ENCODE results near the gene POM121L12.

Gene POM121L12

DNA sequence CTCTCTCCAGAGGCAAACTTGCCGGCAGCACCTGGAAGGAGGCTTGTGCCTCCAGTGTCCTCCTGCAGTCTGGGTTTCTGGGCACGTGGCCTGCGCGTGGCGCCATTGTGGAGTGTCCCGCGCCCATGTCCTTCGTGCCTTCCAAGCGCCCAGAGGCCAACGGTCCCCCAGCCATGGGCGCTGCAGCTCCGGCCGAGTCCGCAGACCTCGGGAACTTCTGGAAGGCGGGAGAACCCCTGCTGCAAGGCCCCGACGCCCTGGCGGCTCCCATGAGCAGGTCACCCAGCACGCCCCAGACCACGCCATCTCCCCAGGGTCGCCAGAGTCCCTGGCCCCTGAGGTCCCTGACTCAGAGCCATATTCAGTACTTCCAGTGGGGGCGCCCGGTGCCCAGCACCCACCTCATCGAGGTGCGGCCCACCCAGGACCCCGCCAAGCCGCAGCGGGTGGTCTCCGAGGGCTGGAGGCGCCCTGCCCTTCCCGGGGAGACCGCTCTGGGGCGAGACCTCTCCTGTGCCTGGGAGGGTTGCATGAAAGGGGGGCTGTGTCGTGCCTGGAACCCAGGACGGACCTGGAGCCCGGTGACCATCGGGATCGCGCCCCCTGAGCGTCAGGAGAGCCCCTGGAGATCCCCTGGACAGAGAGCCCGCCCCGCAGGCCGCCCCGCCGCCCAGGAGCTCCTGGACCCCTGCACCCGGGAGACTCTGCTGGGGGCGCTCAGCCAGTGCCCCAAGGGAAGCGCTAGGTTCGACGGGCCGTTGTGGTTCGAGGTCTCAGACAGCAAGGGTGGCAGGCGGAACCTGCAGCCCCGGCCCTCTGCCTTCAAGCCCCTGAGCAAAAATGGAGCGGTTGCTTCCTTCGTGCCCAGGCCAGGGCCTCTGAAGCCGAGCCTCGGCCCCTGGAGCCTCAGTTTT is at the start of gene POM121L12:
Gene POM121L12, plus strand, starts transcription at position 135 of the 914 bp plus-strand sequence. Its CDS starts 39 bp downstream, at position 174.
- Mint-ChIP-seq H3K4me3 (no peak within 1 kb of the TSS), H3K36me3 (ENCODE audit: low read depth) (no peaks in the 10 kb centered on the region), H3K4me1 (ENCODE audit: low read depth) (no peaks in the 10 kb centered on the region), H3K9me3 (peaks cover 22% of the 10 kb centered on the region), H3K27me3 (no peaks in the 10 kb centered on the region), H3K27ac (no peak within 1 kb of the TSS)

DNA sequence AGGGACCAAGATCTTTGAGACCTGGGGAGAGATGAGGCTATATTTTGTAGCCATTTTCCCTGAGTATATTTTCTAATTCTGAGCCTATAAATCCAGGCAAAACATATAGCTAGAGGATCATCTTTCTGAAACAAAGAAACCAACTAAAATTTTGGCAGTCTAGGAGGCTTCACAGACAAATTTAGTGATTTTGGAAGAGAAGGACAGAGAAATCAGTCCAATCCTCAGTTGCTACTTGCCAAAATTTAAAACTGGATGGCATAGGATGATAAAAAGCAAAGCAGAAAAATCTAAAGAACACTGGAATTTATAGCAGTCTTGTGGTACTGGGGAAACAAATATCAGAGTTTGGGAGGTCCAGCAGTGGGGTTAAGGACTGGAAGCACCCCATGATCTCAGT is 43.4 kb upstream of the POM121L12 start:
- Mint-ChIP-seq H3K36me3 (ENCODE audit: low read depth) (no peaks in the 10 kb centered on the region), H3K4me3 (no peak overlapping the region), H3K27ac (no peak overlapping the region), H3K9me3 (peaks cover 35% of the 10 kb centered on the region), H3K27me3 (no peaks in the 10 kb centered on the region), H3K4me1 (ENCODE audit: low read depth) (no peaks in the 10 kb centered on the region)

DNA sequence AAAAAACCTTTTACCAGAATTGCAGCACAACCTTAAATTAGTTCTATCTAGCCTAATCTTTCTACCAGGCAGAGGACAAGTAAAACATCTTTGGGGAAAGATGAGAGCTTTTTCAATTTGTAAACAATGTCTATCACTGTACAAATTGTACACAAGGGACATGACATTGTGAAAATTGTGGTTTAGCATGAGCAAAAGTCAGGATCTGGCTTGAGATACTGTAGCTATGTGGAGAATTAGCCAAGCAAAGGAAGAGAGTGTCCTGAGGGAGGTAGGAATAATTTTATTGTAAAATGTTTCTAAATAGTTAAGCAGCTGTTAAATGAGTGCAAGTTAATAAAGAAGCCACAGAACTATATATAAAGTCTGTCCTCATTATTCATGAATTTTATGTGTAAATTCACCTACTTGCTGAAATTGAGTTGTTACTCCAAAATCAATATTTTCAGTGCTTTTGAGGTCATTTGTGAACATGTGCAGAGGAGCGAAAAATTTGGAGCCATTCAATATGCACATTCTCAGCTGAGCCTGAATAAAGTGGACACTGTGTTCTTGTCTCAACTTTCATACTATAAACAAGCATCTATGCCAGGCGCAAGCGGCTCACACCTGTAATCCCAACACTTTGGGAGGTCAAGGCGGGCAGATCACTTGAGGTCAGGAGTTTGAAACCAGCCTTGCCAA is 42.8 kb upstream of the POM121L12 start:
- Mint-ChIP-seq H3K4me3 (no peak overlapping the region), H3K27me3 (no peaks in the 10 kb centered on the region), H3K36me3 (ENCODE audit: low read depth) (no peaks in the 10 kb centered on the region), H3K4me1 (ENCODE audit: low read depth) (no peaks in the 10 kb centered on the region), H3K27ac (no peak overlapping the region), H3K9me3 (peaks cover 30% of the 10 kb centered on the region)

DNA sequence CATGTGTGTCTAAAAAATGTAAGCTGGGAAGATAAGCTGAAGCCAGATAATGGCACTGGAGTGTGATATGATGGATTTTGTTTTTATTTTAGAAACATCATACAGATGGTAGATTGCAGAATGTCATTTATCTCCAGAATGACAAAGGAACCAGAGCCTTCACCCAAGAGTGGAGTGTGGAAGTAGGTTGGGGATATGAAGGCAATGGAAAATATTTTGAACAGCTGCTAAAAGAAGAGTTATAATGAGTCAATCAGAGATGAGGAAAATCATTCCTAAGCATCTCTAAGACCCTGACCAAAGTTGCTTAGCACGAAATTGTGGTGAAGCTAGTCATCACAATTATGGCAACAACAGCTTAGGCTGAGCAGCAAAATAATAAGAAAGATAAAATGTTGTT is 39.8 kb upstream of the POM121L12 start:
- H3K9me3 Mint-ChIP-seq: peaks cover 24% of the 10 kb centered on the region
- no peaks in the 10 kb centered on the region for H3K36me3 Mint-ChIP-seq (ENCODE audit: low read depth)

DNA sequence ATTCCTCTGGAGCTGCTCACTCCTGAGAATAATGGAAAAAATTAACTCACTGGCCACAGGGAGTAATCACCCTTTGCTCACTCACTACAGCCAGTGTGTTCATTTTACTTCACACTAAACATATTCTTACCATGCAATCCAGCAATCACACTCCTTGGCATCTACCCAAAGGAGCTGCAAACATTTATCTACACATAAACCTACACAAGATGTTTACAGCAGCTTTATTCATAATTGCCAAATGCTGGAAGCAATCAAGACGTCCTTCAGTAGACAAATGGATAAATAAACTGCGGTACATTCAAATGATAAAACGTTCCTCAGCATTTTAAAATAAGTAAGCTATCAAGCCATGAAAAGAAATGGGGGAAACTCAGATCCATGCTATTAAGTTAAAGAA is 34.2 kb upstream of the POM121L12 start:
- Mint-ChIP-seq H3K4me3 (no peak overlapping the region), H3K36me3 (ENCODE audit: low read depth) (no peaks in the 10 kb centered on the region), H3K4me1 (ENCODE audit: low read depth) (no peaks in the 10 kb centered on the region), H3K27ac (no peak overlapping the region), H3K9me3 (peaks cover 10% of the 10 kb centered on the region), H3K27me3 (no peaks in the 10 kb centered on the region)

More for the DNA sequence above, 39.8 kb upstream of the POM121L12 start:
- H3K4me1 Mint-ChIP-seq (ENCODE audit: low read depth): no peaks in the 10 kb centered on the region
- H3K4me3 Mint-ChIP-seq: no peak overlapping the region
- H3K27me3 Mint-ChIP-seq: no peaks in the 10 kb centered on the region
- no peak overlapping the region for H3K27ac Mint-ChIP-seq

DNA sequence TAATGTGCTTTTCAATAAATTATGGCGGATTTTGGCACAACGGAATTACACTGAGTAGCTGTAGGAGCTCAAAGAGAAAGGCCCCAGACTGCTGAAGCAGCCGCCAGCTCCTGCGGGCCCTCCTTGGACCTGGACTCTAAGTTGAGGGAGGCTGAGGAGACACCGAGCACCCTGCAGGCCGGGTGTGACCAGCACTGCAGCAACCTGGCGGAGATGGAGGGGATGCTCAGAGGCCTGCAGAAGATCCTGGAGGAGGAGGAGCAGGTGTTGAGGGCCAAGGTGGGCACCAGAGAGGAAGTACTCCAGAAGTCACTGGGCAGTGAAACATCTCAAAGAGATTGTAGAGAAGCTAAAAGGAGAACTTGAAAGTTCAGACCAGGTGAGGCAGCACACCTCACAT is 33.0 kb upstream of the POM121L12 start:
- Mint-ChIP-seq H3K4me1 (ENCODE audit: low read depth) (no peaks in the 10 kb centered on the region), H3K27me3 (no peaks in the 10 kb centered on the region), H3K4me3 (no peak overlapping the region), H3K27ac (no peak overlapping the region), H3K9me3 (peaks cover 15% of the 10 kb centered on the region), H3K36me3 (ENCODE audit: low read depth) (no peaks in the 10 kb centered on the region)

DNA sequence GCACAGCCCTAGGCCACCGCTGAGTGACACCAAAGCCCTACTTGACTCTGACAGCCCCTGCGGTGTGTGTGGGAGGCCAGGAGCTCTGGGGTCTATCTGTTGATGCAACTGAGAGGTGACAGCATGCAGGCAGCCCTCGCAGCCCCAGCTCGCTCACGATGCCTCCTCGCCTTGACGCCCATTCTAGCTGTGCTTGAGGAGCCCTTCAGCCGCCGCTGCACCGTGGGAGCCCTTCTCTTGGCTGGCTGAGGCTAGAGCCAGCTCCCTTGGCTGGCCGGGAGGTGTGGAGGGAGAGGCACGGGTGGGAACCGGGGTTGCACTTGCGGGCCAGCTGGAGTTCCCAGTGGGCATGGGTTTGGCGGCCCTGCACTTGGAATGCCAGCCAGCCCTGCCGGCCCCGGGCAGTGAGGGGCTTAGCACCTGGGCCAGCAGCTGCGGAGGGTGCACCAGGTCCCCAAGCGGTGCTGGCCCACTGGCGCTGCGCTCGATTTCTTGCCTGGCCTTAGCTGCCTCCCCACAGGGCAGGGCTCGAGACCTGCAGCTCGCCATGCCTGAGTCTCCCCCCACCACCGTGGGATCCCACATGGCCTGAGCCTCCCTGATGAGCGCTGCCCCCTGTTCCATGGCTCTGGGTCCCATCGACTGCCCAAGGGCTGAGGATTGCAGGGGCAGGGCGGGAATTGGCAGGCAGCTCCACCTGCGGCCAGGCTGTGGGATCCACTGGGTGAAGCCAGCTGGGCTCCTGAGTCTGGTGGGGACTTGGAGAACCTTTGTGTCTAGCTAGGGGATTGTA is 31.6 kb upstream of the POM121L12 start:
- Mint-ChIP-seq H3K36me3 (ENCODE audit: low read depth) (no peaks in the 10 kb centered on the region), H3K9me3 (peaks cover 17% of the 10 kb centered on the region), H3K27me3 (no peaks in the 10 kb centered on the region), H3K4me1 (ENCODE audit: low read depth) (no peaks in the 10 kb centered on the region), H3K27ac (no peak overlapping the region), H3K4me3 (no peak overlapping the region)

DNA sequence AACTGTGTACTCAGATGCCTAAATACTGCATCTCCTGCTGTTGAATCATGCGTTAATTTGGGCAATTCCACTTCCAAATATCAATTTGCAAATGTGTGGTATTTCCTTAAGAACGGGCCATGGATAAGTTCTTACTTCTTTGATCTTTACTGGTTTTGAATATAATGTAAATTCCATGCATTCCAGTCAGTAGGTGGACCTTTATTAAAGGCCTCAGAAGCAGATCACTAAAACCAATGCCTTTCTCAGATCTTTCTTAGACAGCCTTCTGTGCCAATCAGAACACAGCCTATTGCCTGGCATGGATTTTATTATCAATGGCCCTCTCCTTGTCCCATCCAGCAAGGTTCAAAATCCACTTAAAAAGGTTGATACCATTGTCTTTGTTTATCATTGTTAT is 21.5 kb upstream of the POM121L12 start:
- H3K4me3 Mint-ChIP-seq: no peak overlapping the region
- H3K4me1 Mint-ChIP-seq (ENCODE audit: low read depth): no peaks in the 10 kb centered on the region
- H3K36me3 Mint-ChIP-seq (ENCODE audit: low read depth): no peaks in the 10 kb centered on the region
- H3K27ac Mint-ChIP-seq: no peak overlapping the region
- peaks cover 23% of the 10 kb centered on the region for H3K9me3 Mint-ChIP-seq
- no peaks in the 10 kb centered on the region for H3K27me3 Mint-ChIP-seq

DNA sequence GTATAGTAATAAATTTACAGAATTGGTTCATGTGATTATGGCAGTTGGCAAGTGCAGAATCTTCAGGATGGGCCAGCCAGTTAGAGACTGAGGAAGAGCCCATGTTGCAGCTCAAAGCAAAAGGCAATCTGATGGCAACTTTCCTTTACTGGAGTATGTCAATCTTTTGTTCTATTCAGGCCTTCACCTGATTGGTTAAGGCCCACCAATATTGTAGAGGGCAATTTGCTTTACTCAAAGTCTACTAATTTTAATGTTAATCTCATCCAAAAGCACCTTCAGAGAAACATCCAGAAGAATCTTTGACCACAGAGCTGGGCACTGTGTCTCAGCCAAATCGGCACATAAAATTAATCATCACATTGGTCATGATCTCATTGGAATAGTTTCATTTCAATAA is 20.0 kb upstream of the POM121L12 start:
- Mint-ChIP-seq H3K27ac (no peak overlapping the region), H3K27me3 (no peaks in the 10 kb centered on the region)

DNA sequence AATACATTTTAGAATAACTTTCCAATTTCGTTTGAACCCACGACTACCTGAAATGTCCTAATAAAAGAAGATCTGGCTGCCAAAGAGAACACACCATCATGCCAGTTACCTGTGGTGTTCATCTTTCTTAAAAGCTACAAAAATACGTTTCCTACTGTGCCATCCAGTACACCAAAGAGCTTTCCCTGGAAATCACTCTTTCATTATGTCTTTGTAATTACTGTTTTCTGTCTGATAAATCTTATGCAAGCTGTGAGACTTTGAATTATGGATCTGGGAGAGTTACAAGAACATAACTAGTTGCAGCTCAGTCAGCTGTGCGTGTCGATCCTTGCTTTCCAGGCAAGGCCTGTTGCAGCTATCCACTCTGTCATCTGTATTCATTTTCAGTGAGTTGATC is 12.5 kb upstream of the POM121L12 start:
- no peaks in the 10 kb centered on the region for H3K27me3 Mint-ChIP-seq
- H3K4me3 Mint-ChIP-seq: no peak overlapping the region
- H3K36me3 Mint-ChIP-seq (ENCODE audit: low read depth): no peaks in the 10 kb centered on the region
- peaks cover 9% of the 10 kb centered on the region for H3K9me3 Mint-ChIP-seq
- H3K27ac Mint-ChIP-seq: no peak overlapping the region
- H3K4me1 Mint-ChIP-seq (ENCODE audit: low read depth): no peaks in the 10 kb centered on the region

More for the DNA sequence above, 20.0 kb upstream of the POM121L12 start:
- Mint-ChIP-seq H3K4me1 (ENCODE audit: low read depth) (no peaks in the 10 kb centered on the region), H3K4me3 (no peak overlapping the region), H3K36me3 (ENCODE audit: low read depth) (no peaks in the 10 kb centered on the region), H3K9me3 (peaks cover 20% of the 10 kb centered on the region)

DNA sequence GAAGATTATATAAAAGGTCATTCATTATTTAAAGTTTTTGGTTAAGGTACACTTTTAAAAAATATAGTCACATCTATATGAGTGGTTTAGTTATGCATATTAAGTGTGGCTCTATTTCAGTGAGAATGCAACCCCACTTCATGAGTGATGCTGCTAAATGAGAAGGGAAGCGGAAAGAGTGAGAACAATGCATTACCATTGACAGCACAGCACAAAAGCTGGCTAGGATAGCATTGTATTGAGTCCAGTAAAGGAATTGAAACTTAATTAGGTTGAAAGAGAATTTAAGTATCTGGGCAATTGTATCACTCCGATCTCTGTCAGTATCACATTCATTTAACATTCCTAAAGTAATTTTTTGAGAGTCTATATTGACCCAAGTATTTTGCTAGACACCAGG is 13.2 kb downstream of the POM121L12 start:
- Mint-ChIP-seq H3K27ac (no peak overlapping the region), H3K4me3 (no peak overlapping the region), H3K27me3 (no peaks in the 10 kb centered on the region)

DNA sequence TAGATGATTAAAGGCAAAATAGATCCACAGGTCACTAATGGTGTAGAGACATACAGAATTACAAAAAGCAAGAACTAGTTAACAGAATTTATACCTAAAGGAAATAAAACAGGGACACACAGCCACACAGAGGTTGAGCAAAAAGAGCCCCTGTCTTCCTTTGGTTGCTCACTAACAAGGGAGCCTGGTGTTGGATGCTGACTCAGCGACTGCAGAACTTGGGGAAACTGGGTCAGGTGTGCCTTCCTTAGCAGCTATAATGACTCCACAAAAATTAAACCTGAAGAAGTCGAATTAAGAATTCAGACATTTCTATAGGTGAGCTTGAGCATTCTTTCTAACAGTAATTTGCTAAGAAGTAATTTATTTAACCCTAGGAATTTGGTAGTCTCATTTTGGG is 15.0 kb downstream of the POM121L12 start:
- no peaks in the 10 kb centered on the region for H3K36me3 Mint-ChIP-seq (ENCODE audit: low read depth)
- peaks cover 7% of the 10 kb centered on the region for H3K9me3 Mint-ChIP-seq
- no peak overlapping the region for H3K4me3 Mint-ChIP-seq
- H3K27ac Mint-ChIP-seq: no peak overlapping the region
- H3K4me1 Mint-ChIP-seq (ENCODE audit: low read depth): no peaks in the 10 kb centered on the region
- no peaks in the 10 kb centered on the region for H3K27me3 Mint-ChIP-seq

More for the DNA sequence above, 13.2 kb downstream of the POM121L12 start:
- Mint-ChIP-seq H3K36me3 (ENCODE audit: low read depth) (no peaks in the 10 kb centered on the region), H3K4me1 (ENCODE audit: low read depth) (no peaks in the 10 kb centered on the region), H3K9me3 (peaks cover 7% of the 10 kb centered on the region)

DNA sequence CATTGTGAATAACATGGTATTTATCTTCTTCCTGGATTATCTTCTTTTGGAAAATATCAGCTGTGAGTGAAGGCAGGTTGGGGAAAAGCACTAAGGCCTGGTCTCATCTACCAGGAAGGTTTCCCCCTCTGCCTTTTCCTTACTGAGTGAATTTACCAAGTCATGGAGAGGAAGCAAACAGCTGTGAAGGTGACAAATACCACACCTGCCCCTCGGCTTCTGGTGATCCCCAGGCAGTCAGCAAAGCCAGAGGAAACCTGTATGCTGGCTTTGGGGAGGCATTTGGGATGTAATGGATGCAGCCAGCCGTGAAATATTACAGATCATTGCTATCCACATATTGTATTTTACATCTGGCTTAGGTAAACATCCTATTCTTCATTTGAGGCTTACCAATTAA is 24.2 kb downstream of the POM121L12 start:
- Mint-ChIP-seq H3K9me3 (peaks cover 32% of the 10 kb centered on the region), H3K4me3 (no peak overlapping the region), H3K4me1 (ENCODE audit: low read depth) (no peaks in the 10 kb centered on the region), H3K27me3 (no peaks in the 10 kb centered on the region), H3K36me3 (ENCODE audit: low read depth) (no peaks in the 10 kb centered on the region), H3K27ac (no peak overlapping the region)

DNA sequence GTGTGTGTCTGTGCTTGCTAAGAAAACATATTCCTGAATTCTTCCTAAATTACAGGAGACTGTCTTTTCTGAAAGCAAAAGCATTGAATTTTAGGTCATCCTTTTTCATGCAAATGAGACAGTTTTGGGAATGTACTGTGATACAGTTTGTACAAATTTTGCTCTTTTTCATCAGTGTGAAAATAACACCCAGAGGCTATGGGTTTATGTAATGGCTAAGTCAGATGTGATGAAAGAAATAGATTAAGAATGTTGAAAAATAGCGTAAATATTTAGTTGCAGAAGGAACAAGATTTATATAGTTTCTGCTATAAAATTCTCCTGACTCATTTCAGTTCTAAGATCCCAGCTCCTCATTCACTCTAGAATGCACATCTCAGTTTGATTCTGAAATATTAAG is 24.6 kb downstream of the POM121L12 start:
- H3K27ac Mint-ChIP-seq: no peak overlapping the region
- H3K27me3 Mint-ChIP-seq: no peaks in the 10 kb centered on the region

DNA sequence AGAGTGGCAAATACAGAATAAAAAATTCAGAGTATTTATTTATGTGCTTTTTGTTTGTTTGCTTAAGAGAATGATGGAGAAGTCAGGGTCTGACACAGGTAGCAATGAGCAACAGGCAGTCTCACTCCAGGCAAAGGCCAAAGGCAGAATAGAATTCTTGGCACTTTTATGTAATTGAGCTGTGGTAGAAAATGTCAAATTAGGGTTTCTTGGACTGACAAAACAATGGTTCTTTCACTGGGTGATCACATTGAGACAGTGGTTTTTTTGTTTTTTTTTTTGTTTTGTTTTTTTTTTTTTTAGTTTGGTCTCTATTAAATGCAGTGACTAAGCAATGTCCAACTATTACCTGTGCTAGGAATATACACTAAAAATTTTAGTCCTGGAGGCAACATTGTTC is 27.4 kb downstream of the POM121L12 start:
- Mint-ChIP-seq H3K4me3 (no peak overlapping the region), H3K9me3 (peaks cover 28% of the 10 kb centered on the region), H3K27ac (no peak overlapping the region), H3K27me3 (no peaks in the 10 kb centered on the region), H3K36me3 (ENCODE audit: low read depth) (no peaks in the 10 kb centered on the region), H3K4me1 (ENCODE audit: low read depth) (no peaks in the 10 kb centered on the region)

More for the DNA sequence above, 24.6 kb downstream of the POM121L12 start:
- Mint-ChIP-seq H3K4me3 (no peak overlapping the region), H3K36me3 (ENCODE audit: low read depth) (no peaks in the 10 kb centered on the region), H3K9me3 (peaks cover 33% of the 10 kb centered on the region), H3K4me1 (ENCODE audit: low read depth) (no peaks in the 10 kb centered on the region)
